ENCODE results near the gene CYBC1. TPM values are rescaled to one million over a fixed set of nuclear protein-coding genes. Genes with fewer than 3 reads are reported as not detected.

The CYBC1 gene
- polyA plus RNA-seq, 1 donor from 2014 or later: 266 TPM

DNA sequence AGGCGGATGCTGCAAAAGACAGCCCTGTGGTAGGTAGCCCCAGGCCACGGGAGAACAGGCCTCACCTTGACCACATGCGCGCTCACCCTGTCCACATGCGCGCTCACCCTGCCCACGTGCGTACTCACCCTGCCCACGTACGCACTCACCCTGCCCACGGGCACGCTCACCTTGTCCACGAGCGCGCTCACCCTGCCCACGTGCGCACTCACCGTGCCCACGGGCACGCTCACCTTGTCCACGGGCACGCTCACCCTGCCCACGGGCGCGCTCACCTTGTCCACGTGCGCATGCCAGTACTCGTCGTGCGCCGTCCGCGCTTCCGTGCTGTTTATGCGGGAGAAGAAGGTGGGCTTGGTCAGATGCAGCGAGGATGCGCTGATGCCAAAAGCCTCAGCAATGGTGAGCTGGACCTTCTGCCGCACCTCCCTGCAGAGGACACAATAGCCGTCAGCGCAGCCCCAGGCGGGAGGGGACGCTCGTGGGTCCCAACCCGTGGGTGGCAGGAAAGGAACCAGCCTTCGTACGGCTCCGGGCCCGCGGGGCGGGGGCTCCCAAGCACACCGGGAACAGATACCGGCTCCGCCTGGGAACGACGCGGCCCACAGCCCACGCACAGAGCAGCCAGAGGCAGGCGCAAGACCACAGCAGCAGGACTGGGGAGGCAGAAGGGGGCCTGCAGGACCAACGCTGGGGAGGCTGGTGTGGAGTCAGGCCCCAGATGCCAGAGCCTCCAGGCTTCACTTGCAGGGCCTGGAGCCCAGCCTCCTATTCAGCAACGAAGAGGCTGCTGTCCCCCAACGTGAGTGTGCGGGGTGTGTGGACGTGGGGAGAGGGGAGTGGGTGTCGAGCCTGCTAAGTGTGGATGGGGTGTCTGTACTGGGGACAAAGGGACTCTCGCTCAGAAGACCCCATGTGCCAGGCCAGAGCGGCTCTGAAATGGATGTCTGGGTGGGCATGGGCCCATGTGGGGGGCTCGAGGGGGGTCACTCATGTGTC is 46.6 kb downstream of the CYBC1 start:
- Mint-ChIP-seq H3K4me3 (no peak overlapping the region), H3K9me3 (no peaks in the 10 kb centered on the region), H3K4me1 (peaks cover 5 to 9% (median 7%) of the 10 kb centered on the region in 3 donors), H3K27ac (peak overlapping the region in 1 of 3 donors; percentile 67), H3K36me3 (peaks cover 4% of the 10 kb centered on the region), H3K27me3 (peaks cover 2% of the 10 kb centered on the region)

- Mint-ChIP-seq H3K9me3 (no peaks in the 10 kb centered on the region), H3K27ac (no peak overlapping the region), H3K4me1 (peaks cover 5 to 9% (median 6%) of the 10 kb centered on the region in 3 donors), H3K36me3 (peaks cover 4% of the 10 kb centered on the region), H3K27me3 (peaks cover 2% of the 10 kb centered on the region), H3K4me3 (no peak overlapping the region)
These were observed 47.7 kb downstream of the CYBC1 start for GRCh38 chr17:82402865-82403264.

GRCh38 chr17:82400830-82401229 is 49.7 kb downstream of the CYBC1 start:
- H3K27ac Mint-ChIP-seq: peak overlapping the region; percentile 7 to 50 (median 34)
- peaks cover 4% of the 10 kb centered on the region for H3K36me3 Mint-ChIP-seq
- peaks cover 5 to 9% (median 8%) of the 10 kb centered on the region in 3 donors for H3K4me1 Mint-ChIP-seq
- peak overlapping the region; percentile 28 to 95 (median 80) for H3K4me3 Mint-ChIP-seq
- peaks cover 2% of the 10 kb centered on the region for H3K27me3 Mint-ChIP-seq
- no peaks in the 10 kb centered on the region for H3K9me3 Mint-ChIP-seq

DNA sequence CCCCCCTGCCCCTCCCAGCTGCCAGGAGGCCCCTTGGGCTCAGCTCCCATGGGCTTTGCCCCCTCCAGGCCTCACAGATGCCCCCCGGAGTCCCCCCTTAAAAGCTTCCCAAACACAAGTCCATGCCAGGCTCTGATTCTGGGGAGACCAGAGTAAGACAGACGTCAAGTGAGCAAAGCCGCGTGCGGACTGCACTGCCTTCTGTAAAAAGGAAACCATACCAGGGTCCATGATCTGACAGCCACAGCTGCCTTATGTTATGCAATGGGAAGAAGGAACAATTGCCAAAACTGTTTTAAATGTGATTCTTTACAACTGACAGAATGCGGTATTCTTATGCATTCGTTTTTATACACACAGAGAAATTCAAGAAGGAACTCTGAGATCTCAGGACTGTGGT is 50.3 kb downstream of the CYBC1 start:
- peaks cover 2% of the 10 kb centered on the region for H3K27me3 Mint-ChIP-seq
- no peak overlapping the region for H3K27ac Mint-ChIP-seq
- peaks cover 3% of the 10 kb centered on the region for H3K36me3 Mint-ChIP-seq
- H3K4me3 Mint-ChIP-seq: peak overlapping the region in 1 of 4 donors; percentile 95
- peaks cover 5 to 10% (median 8%) of the 10 kb centered on the region in 3 donors for H3K4me1 Mint-ChIP-seq
- no peaks in the 10 kb centered on the region for H3K9me3 Mint-ChIP-seq

DNA sequence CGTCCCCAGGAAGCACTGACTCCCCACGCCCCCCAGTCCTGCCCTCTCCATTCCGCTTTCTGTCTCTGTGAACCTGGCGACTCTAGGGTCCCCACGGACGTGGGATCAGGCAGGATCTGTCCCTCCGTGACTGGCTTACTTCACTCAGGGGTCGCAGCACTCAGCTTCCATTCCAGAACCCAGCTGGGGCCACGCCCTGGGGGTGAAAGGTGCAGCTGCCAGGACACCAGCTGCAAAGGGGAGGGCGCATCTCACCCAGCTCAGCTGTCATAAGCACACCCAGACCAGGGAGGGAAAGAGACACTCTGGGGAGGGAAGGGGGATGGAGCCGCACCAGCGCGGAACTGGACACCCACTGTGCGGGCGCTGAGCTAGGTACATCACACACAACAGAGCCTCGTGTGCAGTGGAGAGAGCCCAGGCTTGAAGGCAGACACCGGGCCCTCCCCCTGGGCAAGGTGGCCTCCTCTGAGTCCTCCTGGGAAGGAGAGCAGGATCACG is 50.9 kb downstream of the CYBC1 start:
- Mint-ChIP-seq H3K9me3 (no peaks in the 10 kb centered on the region), H3K4me3 (peak overlapping the region in 1 of 4 donors; percentile 21), H3K36me3 (peaks cover 2% of the 10 kb centered on the region), H3K27ac (no peak overlapping the region), H3K4me1 (peaks cover 5 to 12% (median 8%) of the 10 kb centered on the region in 3 donors), H3K27me3 (peaks cover 2% of the 10 kb centered on the region)

DNA sequence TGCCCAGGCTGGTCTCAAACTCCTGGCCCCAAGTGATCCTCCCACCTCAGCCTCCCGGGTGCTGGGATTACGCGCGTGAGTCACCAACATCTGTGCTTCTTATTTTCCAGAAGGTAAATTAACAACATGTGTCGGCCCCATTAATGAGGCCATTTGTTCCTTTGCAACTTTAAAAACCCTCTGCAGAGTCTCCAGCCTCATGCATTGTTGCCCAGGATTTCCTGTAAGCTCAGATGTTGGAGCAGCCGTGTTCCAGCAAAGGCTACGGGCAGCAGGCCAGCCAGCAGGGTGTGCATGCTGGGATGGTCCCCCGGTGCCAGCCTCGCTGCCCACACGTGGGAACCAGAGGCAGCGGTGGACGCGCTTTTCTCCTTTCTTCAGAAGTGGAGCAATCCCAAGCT is 51.5 kb downstream of the CYBC1 start:
- Mint-ChIP-seq H3K4me3 (peak overlapping the region in 1 of 4 donors; percentile 60), H3K4me1 (peaks cover 5 to 12% (median 8%) of the 10 kb centered on the region in 3 donors), H3K27me3 (peaks cover 2% of the 10 kb centered on the region), H3K9me3 (no peaks in the 10 kb centered on the region), H3K36me3 (peaks cover 5% of the 10 kb centered on the region), H3K27ac (no peak overlapping the region)

DNA sequence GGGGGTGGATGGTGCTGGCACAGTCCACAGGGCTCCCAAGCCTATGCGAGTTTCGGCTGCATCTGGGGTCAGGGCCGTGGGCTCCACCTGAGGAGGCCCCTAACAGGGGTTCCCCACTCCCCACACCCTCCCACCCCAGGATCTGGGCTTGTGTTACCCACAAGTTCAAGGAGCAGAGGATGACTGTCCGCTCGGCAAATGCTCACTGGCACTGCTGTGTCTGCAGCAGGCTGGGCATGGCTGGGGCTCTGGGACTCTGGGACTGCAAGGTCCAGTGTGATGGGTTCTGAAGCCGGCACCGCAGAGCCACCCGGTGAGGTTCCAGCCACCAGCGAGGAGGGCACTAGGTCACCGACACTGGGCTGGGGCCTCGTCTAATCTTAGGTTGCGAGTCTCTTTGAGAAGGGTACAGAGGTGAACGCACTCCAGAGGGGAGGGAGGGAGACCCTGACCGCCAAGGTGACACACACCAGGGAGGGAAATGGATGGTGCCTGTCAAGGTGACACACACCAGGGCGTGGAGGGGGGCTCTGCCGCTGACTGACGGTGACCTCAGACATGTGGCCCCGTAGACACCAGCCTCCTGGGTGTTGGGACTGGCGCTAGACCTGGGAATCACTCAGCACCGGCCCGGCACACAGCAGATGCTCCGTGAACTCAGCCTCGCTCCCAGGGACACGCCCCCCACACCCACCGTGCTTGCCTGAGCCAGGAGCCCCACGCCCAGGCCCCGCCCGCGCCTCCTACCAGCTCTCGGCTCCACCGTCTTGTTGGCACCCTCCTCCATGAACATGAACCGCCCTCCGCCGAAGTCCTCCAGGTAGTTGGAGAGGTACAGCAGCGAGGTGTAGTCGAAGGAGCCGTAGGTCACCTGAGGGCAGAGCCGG is 52.9 kb downstream of the CYBC1 start:
- H3K9me3 Mint-ChIP-seq: no peaks in the 10 kb centered on the region
- peaks cover 8% of the 10 kb centered on the region for H3K36me3 Mint-ChIP-seq
- peaks cover 5 to 10% (median 8%) of the 10 kb centered on the region in 3 donors for H3K4me1 Mint-ChIP-seq
- no peak overlapping the region for H3K4me3 Mint-ChIP-seq
- no peak overlapping the region for H3K27ac Mint-ChIP-seq
- H3K27me3 Mint-ChIP-seq: peaks cover 2% of the 10 kb centered on the region

GRCh38 chr17:82396601-82397435 is 53.7 kb downstream of the CYBC1 start:
- Mint-ChIP-seq H3K27ac (no peak overlapping the region), H3K4me3 (no peak overlapping the region), H3K36me3 (peaks cover 8% of the 10 kb centered on the region), H3K27me3 (peaks cover 2% of the 10 kb centered on the region), H3K4me1 (peaks cover 5 to 9% (median 8%) of the 10 kb centered on the region in 3 donors), H3K9me3 (no peaks in the 10 kb centered on the region)

GRCh38 chr17:82394278-82394677 is 56.3 kb downstream of the CYBC1 start:
- H3K4me1 Mint-ChIP-seq: peaks cover 0 to 3% (median 2%) of the 10 kb centered on the region in 3 donors
- H3K36me3 Mint-ChIP-seq: peaks cover 5% of the 10 kb centered on the region
- no peaks in the 10 kb centered on the region for H3K27me3 Mint-ChIP-seq
- H3K27ac Mint-ChIP-seq: no peak overlapping the region
- no peaks in the 10 kb centered on the region for H3K9me3 Mint-ChIP-seq
- peak overlapping the region in 1 of 4 donors; percentile 28 for H3K4me3 Mint-ChIP-seq

DNA sequence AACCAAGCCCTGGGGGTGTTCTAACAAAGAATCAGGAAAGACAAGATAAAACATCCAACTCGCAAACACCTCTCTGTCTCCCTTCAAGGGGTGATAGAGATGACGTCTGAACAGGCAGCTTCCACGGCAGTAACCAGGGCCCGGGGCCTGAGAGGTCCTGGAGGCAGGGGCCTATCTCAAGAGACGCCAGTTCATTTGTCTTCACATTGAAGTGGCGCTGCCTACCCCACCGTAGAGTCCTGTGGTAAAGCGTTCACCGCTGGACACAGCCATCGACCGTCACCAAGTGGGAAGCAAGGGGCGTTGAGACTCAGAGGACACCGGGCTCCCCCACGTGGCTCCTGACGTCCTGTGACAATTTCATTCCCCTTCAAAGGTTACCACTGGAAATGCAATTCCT is 57.6 kb downstream of the CYBC1 start:
- Mint-ChIP-seq H3K27me3 (no peaks in the 10 kb centered on the region), H3K9me3 (no peaks in the 10 kb centered on the region), H3K36me3 (peaks cover 7% of the 10 kb centered on the region), H3K27ac (no peak overlapping the region), H3K4me1 (peaks cover 0 to 3% (median 2%) of the 10 kb centered on the region in 3 donors), H3K4me3 (no peak overlapping the region)

Other genes with a start within 250 kb of the CYBC1 start
- gene CCDC57, start 237.9 kb downstream of the CYBC1 start, polyA plus RNA-seq: 34.1 TPM
- gene SLC16A3, start 221.7 kb downstream of the CYBC1 start, polyA plus RNA-seq: 3.7 TPM
- 78.3 TPM for gene CSNK1D, start 177.1 kb downstream of the CYBC1 start, polyA plus RNA-seq
- gene CD7, start 133.1 kb downstream of the CYBC1 start, polyA plus RNA-seq: 4.4 TPM
- gene SECTM1, start 117.0 kb downstream of the CYBC1 start, polyA plus RNA-seq: 0.83 TPM
- 0.36 TPM for gene TEX19, start 91.5 kb downstream of the CYBC1 start, polyA plus RNA-seq
- gene UTS2R, start 79.0 kb downstream of the CYBC1 start, polyA plus RNA-seq: not detected
- 23.2 TPM for gene HEXD, start 32.4 kb downstream of the CYBC1 start, polyA plus RNA-seq
- 33.2 TPM for gene OGFOD3, start 32.2 kb downstream of the CYBC1 start, polyA plus RNA-seq
- 76.2 TPM for gene NARF, start 8.0 kb upstream of the CYBC1 start, polyA plus RNA-seq
- gene FOXK2, start 69.0 kb upstream of the CYBC1 start, polyA plus RNA-seq: 5.8 TPM
- gene WDR45B, start 197.7 kb upstream of the CYBC1 start, polyA plus RNA-seq: 32.1 TPM
- 1.9 TPM for gene RAB40B, start 247.9 kb upstream of the CYBC1 start, polyA plus RNA-seq

All from IgD-negative memory B cell (primary cell).